ENCODE data around the gene ADGRL1.
"Not testable (repeated sequence)": the region's sequence is repeated elsewhere in the genome, so short reads cannot be mapped to it uniquely, and the experiment has no call there.

The ADGRL1 gene

GRCh38 chr19:14189415-14189814 is 16.6 kb downstream of the ADGRL1 start:
- no peaks in the 10 kb centered on the region for H3K4me1 ChIP-seq (ENCODE audit: control insufficient read depth, insufficient read depth, low read length)
- no CpG with 5 or more reads among the region's 12 CpGs for WGBS (ENCODE audit: insufficient coverage, insufficient read length)
- no peak for DNase-seq (ENCODE audit: low read depth, low spot score)
- H3K27me3 ChIP-seq (ENCODE audit: control insufficient read depth, insufficient read depth, low read length): no peaks in the 10 kb centered on the region
- H3K27ac ChIP-seq (ENCODE audit: low read length): no peak overlapping the region
- H3K4me3 ChIP-seq (ENCODE audit: low read length): no peak overlapping the region
- H3K9me3 ChIP-seq (ENCODE audit: control insufficient read depth, insufficient read depth, low read length): no peaks in the 10 kb centered on the region
- no peaks in the 10 kb centered on the region for H3K36me3 ChIP-seq (ENCODE audit: control insufficient read depth, insufficient read depth, low read length)

GRCh38 chr19:14188086-14188485 is 17.9 kb downstream of the ADGRL1 start:
- not testable (repeated sequence) for H3K27ac ChIP-seq (ENCODE audit: low read length); DNase-seq (ENCODE audit: low read depth, low spot score); H3K4me3 ChIP-seq (ENCODE audit: low read length); H3K36me3 ChIP-seq (ENCODE audit: control insufficient read depth, insufficient read depth, low read length); H3K27me3 ChIP-seq (ENCODE audit: control insufficient read depth, insufficient read depth, low read length); H3K9me3 ChIP-seq (ENCODE audit: control insufficient read depth, insufficient read depth, low read length); H3K4me1 ChIP-seq (ENCODE audit: control insufficient read depth, insufficient read depth, low read length)
- no CpG with 5 or more reads among the region's 7 CpGs for WGBS (ENCODE audit: insufficient coverage, insufficient read length)

- Histone ChIP-seq H3K36me3 (ENCODE audit: control insufficient read depth, insufficient read depth, low read length) (no peaks in the 10 kb centered on the region), H3K4me1 (ENCODE audit: control insufficient read depth, insufficient read depth, low read length) (no peaks in the 10 kb centered on the region), H3K9me3 (ENCODE audit: control insufficient read depth, insufficient read depth, low read length) (no peaks in the 10 kb centered on the region), H3K27ac (ENCODE audit: low read length) (no peak overlapping the region), H3K27me3 (ENCODE audit: control insufficient read depth, insufficient read depth, low read length) (no peaks in the 10 kb centered on the region), H3K4me3 (ENCODE audit: low read length) (no peak overlapping the region)
- no peak for DNase-seq (ENCODE audit: low read depth, low spot score)
- WGBS (ENCODE audit: insufficient coverage, insufficient read length): no CpG with 5 or more reads among the region's 12 CpGs
Observed at GRCh38 chr19:14187561-14187960, 18.4 kb downstream of the ADGRL1 start.

GRCh38 chr19:14186684-14187083 is 19.3 kb downstream of the ADGRL1 start:
- H3K4me3 ChIP-seq (ENCODE audit: low read length); H3K9me3 ChIP-seq (ENCODE audit: control insufficient read depth, insufficient read depth, low read length); H3K4me1 ChIP-seq (ENCODE audit: control insufficient read depth, insufficient read depth, low read length); DNase-seq (ENCODE audit: low read depth, low spot score); H3K36me3 ChIP-seq (ENCODE audit: control insufficient read depth, insufficient read depth, low read length); H3K27me3 ChIP-seq (ENCODE audit: control insufficient read depth, insufficient read depth, low read length); H3K27ac ChIP-seq (ENCODE audit: low read length): not testable (repeated sequence)
- WGBS (ENCODE audit: insufficient coverage, insufficient read length): no CpG with 5 or more reads among the region's 9 CpGs

GRCh38 chr19:14185691-14186090 is 20.3 kb downstream of the ADGRL1 start:
- not testable (repeated sequence) for H3K36me3 ChIP-seq (ENCODE audit: control insufficient read depth, insufficient read depth, low read length); H3K9me3 ChIP-seq (ENCODE audit: control insufficient read depth, insufficient read depth, low read length); H3K27me3 ChIP-seq (ENCODE audit: control insufficient read depth, insufficient read depth, low read length); H3K27ac ChIP-seq (ENCODE audit: low read length); H3K4me1 ChIP-seq (ENCODE audit: control insufficient read depth, insufficient read depth, low read length); DNase-seq (ENCODE audit: low read depth, low spot score); H3K4me3 ChIP-seq (ENCODE audit: low read length)
- WGBS (ENCODE audit: insufficient coverage, insufficient read length): no CpG with 5 or more reads among the region's 1 CpG

GRCh38 chr19:14185158-14185557 is 20.8 kb downstream of the ADGRL1 start:
- Histone ChIP-seq H3K4me1 (ENCODE audit: control insufficient read depth, insufficient read depth, low read length) (no peaks in the 10 kb centered on the region), H3K36me3 (ENCODE audit: control insufficient read depth, insufficient read depth, low read length) (no peaks in the 10 kb centered on the region; the same call in 1 of the 2 replicates), H3K27me3 (ENCODE audit: control insufficient read depth, insufficient read depth, low read length) (no peaks in the 10 kb centered on the region), H3K4me3 (ENCODE audit: low read length) (no peak overlapping the region), H3K9me3 (ENCODE audit: control insufficient read depth, insufficient read depth, low read length) (no peaks in the 10 kb centered on the region), H3K27ac (ENCODE audit: low read length) (no peak overlapping the region)
- DNase-seq (ENCODE audit: low read depth, low spot score): no peak
- WGBS (ENCODE audit: insufficient coverage, insufficient read length): no CpG with 5 or more reads among the region's 5 CpGs

- no peaks in the 10 kb centered on the region for H3K9me3 ChIP-seq (ENCODE audit: control insufficient read depth, insufficient read depth, low read length)
- WGBS (ENCODE audit: insufficient coverage, insufficient read length): no CpG with 5 or more reads among the region's 14 CpGs
- DNase-seq (ENCODE audit: low read depth, low spot score): no peak
- no peaks in the 10 kb centered on the region for H3K27me3 ChIP-seq (ENCODE audit: control insufficient read depth, insufficient read depth, low read length)
- H3K27ac ChIP-seq (ENCODE audit: low read length): no peak overlapping the region
- H3K4me3 ChIP-seq (ENCODE audit: low read length): no peak overlapping the region
- no peaks in the 10 kb centered on the region for H3K4me1 ChIP-seq (ENCODE audit: control insufficient read depth, insufficient read depth, low read length)
- no peaks in the 10 kb centered on the region; the same call in 1 of the 2 replicates for H3K36me3 ChIP-seq (ENCODE audit: control insufficient read depth, insufficient read depth, low read length)
Observed at GRCh38 chr19:14183741-14184350, 22.1 kb downstream of the ADGRL1 start.

- H3K4me3 ChIP-seq (ENCODE audit: low read length): no peak overlapping the region
- WGBS (ENCODE audit: insufficient coverage, insufficient read length): no CpG with 5 or more reads among the region's 8 CpGs
- no peak for DNase-seq (ENCODE audit: low read depth, low spot score)
- H3K27me3 ChIP-seq (ENCODE audit: control insufficient read depth, insufficient read depth, low read length): no peaks in the 10 kb centered on the region
- no peak overlapping the region for H3K27ac ChIP-seq (ENCODE audit: low read length)
- no peaks in the 10 kb centered on the region for H3K4me1 ChIP-seq (ENCODE audit: control insufficient read depth, insufficient read depth, low read length)
- H3K9me3 ChIP-seq (ENCODE audit: control insufficient read depth, insufficient read depth, low read length): no peaks in the 10 kb centered on the region
- peaks cover 4% of the 10 kb centered on the region for H3K36me3 ChIP-seq (ENCODE audit: control insufficient read depth, insufficient read depth, low read length)
Observed at GRCh38 chr19:14182476-14182875, 23.5 kb downstream of the ADGRL1 start.

- no peaks in the 10 kb centered on the region for H3K9me3 ChIP-seq (ENCODE audit: control insufficient read depth, insufficient read depth, low read length)
- no peak overlapping the region for H3K27ac ChIP-seq (ENCODE audit: low read length)
- H3K4me1 ChIP-seq (ENCODE audit: control insufficient read depth, insufficient read depth, low read length): no peaks in the 10 kb centered on the region
- H3K4me3 ChIP-seq (ENCODE audit: low read length): no peak overlapping the region
- peaks cover 9% of the 10 kb centered on the region for H3K36me3 ChIP-seq (ENCODE audit: control insufficient read depth, insufficient read depth, low read length)
- no CpG with 5 or more reads among the region's 6 CpGs for WGBS (ENCODE audit: insufficient coverage, insufficient read length)
- no peaks in the 10 kb centered on the region for H3K27me3 ChIP-seq (ENCODE audit: control insufficient read depth, insufficient read depth, low read length)
- DNase-seq (ENCODE audit: low read depth, low spot score): no peak
Observed at GRCh38 chr19:14181906-14182305, 24.1 kb downstream of the ADGRL1 start.

GRCh38 chr19:14181199-14181598 is 24.8 kb downstream of the ADGRL1 start:
- not testable (repeated sequence) for H3K4me1 ChIP-seq (ENCODE audit: control insufficient read depth, insufficient read depth, low read length); H3K27me3 ChIP-seq (ENCODE audit: control insufficient read depth, insufficient read depth, low read length); H3K4me3 ChIP-seq (ENCODE audit: low read length); H3K9me3 ChIP-seq (ENCODE audit: control insufficient read depth, insufficient read depth, low read length); DNase-seq (ENCODE audit: low read depth, low spot score); H3K36me3 ChIP-seq (ENCODE audit: control insufficient read depth, insufficient read depth, low read length); H3K27ac ChIP-seq (ENCODE audit: low read length)
- no CpG with 5 or more reads among the region's 12 CpGs for WGBS (ENCODE audit: insufficient coverage, insufficient read length)

- Histone ChIP-seq H3K27ac (ENCODE audit: low read length) (no peak overlapping the region), H3K4me3 (ENCODE audit: low read length) (no peak overlapping the region), H3K27me3 (ENCODE audit: control insufficient read depth, insufficient read depth, low read length) (no peaks in the 10 kb centered on the region), H3K4me1 (ENCODE audit: control insufficient read depth, insufficient read depth, low read length) (no peaks in the 10 kb centered on the region), H3K9me3 (ENCODE audit: control insufficient read depth, insufficient read depth, low read length) (no peaks in the 10 kb centered on the region), H3K36me3 (ENCODE audit: control insufficient read depth, insufficient read depth, low read length) (peaks cover 19% of the 10 kb centered on the region)
- DNase-seq (ENCODE audit: low read depth, low spot score): no peak
- WGBS (ENCODE audit: insufficient coverage, insufficient read length): no CpG with 5 or more reads among the region's 23 CpGs
Observed at GRCh38 chr19:14177496-14178074, 28.4 kb downstream of the ADGRL1 start.

All from iPS DF 6.9 (cell line).